Iris pigment epithelial cell (primary cell): ENCODE measurements around the gene VPS11.
"Not testable (repeated sequence)": the region's sequence is repeated elsewhere in the genome, so short reads cannot be mapped to it uniquely, and the experiment has no call there.

Source experiments
- DNase-seq: peaks from one replicate; pipeline ENCODE4 v3.0.0-alpha.2; 2011; ENCODE audit warnings: low read depth

Gene VPS11

DNA sequence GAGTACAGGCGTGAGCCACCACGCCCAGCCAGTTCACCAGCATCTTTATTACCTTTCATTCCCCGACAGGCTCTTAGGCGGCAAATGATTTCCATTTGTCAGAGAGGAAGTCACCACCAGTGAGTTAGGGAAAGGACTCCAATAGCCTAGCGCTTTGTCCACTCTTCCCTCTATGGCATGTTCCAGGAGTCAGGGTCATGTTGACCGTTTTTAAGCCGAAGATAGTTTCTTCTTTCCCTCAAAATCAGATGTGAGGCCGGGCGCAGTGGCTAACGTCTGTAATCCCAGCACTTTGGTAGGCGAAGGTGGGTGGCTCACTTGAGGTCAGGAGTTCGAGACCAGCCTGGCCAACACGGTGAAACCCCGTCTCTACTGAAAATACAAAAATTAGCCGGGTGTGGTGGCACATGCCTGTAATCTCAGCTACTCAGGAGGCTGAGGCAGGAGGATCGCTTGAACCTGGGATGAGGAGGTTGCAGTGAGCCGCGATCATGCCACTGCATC, 35.6 kb downstream of the VPS11 start:
- not testable (repeated sequence) for DNase-seq

DNA sequence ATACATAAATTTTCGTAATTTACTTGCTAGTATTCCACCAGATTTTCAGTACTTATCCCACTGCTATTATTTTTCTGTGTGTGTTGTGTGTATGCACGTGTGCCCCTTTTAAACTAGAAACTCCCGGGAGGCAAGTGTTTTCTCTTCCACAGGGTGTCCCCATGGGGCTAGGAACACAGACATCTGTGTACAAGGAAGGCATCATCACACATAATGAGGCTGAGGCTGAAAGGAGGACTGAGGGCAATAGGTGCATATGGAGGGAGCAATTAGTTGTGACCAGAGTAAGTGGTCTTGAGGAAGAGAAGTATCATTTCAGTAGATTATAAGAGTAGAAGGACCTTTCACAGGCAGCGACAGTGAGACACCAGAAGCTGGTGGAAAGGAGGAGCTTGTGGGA, 36.2 kb downstream of the VPS11 start:
- no peak for DNase-seq

GRCh38 chr11:119106564-119107537, 39.2 kb downstream of the VPS11 start, which contains the start of gene C2CD2L:
Gene C2CD2L (plus strand): TSS chr11:119107344. CDS start chr11:119107742, 398 bp downstream.
- peak; percentile 95 for DNase-seq

DNA sequence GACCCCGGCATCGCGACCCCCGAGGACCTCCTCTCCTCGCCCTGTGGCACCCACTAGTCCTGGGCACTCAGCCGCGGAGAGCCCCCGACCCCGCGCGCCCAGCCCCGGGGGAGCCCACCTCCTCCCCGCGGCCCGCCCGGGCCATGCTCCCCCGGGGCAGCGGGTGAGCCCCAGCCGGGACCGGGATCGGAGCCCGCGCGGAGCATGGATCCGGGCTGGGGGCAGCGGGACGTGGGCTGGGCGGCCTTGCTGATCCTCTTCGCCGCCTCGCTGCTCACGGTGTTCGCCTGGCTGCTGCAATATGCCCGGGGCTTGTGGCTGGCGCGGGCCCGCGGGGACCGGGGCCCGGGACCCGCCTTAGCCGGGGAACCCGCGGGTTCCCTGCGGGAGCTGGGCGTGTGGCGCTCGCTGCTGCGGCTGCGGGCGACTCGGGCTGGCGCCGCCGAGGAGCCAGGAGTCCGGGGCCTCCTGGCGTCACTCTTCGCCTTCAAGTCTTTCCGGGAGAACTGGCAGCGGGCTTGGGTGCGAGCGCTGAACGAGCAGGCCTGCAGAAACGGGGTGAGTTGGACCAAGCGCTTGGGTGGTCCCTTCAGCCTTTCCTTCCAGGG, 40.0 kb downstream of the VPS11 start:
- DNase-seq: no peak

- DNase-seq: peak; percentile 35
Observed at GRCh38 chr11:119108146-119108856, 40.7 kb downstream of the VPS11 start.

GRCh38 chr11:119108857-119109221, 41.2 kb downstream of the VPS11 start:
- DNase-seq: no peak

- no peak for DNase-seq
Observed at GRCh38 chr11:119109843-119110242, 42.2 kb downstream of the VPS11 start.

- no peak for DNase-seq
Observed at GRCh38 chr11:119110439-119110838, 42.8 kb downstream of the VPS11 start.

GRCh38 chr11:119111361-119111925, 43.8 kb downstream of the VPS11 start:
- no peak for DNase-seq

DNA sequence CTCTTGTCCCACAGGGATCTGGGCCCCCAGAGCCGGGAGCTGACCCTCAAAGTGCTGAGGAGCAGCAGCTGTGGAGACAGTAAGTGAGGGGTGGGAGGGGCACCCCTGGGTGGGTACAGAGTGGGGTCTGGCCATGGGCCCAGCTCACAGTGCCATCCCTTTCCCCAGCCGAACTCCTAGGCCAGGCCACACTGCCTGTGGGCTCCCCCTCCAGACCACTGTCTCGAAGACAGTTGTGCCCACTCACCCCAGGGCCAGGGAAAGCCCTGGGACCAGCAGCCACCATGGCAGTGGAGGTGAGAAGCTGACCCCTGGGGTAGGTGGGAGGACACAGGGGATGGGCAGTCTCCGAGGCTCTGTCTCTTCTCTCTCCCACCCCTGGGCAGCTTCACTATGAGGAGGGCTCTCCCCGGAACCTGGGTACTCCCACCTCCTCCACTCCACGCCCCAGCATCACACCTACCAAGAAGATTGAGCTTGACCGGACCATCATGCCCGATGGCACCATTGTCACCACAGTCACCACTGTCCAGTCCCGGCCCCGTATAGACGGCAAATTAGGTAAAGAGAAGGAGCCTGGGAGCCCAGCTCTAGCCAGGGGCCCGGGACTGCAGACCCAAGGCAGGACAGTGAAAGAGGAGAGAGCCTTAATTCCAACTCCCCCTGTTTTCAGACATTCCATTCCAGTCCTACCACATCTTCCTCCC, 44.8 kb downstream of the VPS11 start:
- no peak for DNase-seq

DNA sequence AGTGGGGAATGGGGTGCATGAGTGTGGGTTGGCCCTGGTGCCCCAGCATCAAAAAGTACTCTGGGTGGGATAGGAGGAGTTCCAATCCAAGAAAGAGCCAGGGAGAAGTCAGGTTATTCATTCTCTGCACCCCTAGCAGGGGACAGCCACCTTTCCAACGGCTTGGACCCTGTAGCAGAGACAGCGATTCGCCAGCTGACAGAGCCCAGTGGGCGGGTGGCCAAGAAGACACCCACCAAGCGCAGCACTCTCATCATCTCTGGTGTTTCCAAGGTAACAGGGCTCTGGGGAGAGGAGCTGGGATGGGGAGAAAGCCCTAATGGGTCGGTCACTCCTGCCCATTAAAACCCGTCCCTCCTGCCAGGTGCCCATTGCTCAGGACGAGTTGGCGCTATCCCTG, 46.1 kb downstream of the VPS11 start:
- no peak for DNase-seq

GRCh38 chr11:119114351-119114750, 46.7 kb downstream of the VPS11 start:
- DNase-seq: no peak

DNA sequence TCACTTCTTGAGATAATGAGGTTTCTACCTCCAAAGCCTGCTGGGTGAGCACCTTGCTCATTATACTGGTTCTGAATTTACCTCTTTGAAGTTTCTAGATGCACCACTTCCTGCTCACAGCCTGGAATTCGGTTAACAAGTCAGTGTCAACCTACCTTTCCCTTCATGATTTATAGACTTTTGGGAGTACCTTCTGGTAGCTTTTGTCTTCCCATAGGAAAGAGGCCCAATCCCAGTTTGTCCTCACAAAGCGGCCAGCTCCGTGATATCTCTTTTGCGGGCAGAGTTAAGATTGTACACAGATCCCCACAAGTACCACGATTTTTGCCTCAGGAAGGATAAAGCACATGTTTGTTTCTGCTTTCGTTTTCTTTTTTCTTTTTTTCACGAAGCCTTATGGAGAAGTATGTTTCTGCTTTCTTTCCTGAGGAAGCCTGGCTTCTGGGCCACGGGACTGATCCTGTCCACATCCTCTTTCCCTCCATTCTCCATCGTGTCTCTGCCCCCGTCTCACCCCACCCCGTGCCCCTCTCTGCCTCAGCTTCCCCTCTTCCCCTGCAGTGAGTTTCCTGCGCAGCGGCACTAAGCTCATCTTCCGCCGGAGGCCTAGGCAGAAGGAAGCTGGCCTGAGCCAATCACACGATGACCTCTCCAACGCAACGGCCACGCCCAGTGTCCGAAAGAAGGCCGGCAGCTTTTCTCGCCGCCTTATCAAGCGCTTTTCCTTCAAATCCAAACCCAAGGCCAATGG, 48.0 kb downstream of the VPS11 start:
- DNase-seq: no peak

DNA sequence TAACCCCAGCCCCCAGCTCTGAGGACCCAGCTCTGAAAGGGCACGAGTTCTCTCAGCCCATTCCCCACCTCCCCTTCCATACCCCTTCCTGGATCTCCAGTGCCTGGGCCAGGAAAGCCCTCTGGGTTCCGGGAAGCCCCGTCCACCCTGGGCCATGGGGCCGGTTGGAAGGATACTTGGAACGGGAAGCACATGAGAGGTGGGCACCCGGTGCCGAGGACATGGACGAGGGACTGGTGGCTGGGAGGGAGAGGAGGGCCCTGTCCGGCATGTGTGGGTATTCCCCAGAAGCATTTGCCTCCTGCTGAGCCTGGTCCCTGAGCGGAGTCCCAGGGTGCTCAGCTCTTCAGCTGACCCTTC, 48.6 kb downstream of the VPS11 start:
- no peak for DNase-seq

- no peak for DNase-seq
Observed at GRCh38 chr11:119116601-119117000, 49.0 kb downstream of the VPS11 start.

- no peak for DNase-seq
Observed at GRCh38 chr11:119117004-119117706, 49.5 kb downstream of the VPS11 start.

- no peak for DNase-seq
Observed at GRCh38 chr11:119118227-119118626, 50.6 kb downstream of the VPS11 start.

DNA sequence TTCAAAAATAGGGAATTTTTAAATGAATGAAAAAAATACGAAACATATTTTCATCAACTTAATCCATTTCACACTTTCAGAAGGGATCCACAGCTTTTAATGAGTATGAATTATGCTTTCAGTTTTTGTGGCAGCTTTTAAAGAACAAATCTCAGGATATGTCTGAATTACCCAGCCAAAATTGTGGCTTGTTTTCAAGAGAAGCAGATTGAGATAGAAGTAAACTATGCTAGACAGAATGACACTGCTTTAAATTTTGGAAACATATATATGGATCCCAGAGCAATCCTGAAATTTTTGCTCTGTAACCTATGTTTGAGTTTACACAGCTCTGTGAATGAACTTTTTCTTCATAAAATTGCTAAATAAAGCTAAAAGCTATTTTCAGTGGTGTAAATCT, 51.3 kb downstream of the VPS11 start:
- DNase-seq: no peak

DNA sequence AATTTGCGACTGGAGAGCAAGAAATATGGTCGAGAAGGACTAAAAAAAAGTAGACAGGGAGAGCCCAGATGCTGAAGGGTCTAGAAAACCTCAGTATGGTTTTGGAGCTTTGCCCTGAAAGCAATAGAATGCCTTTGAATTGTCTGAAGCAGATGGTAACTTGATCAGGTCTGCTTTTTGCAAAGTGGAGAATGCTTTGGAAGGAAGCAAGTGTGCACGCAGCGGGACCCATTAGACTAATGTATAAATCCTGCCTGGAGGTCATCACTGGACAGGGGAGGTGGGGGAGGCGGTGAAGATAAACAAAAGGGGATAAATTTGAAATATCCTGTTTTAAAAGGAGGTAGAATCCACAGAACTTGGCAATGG, 53.0 kb downstream of the VPS11 start:
- peak; percentile 78 for DNase-seq
